PC-9 (cell line): Measurements from ENCODE around the gene TMEM25.

Source experiments
- CTCF ChIP-seq: fragments of 200-600 bp; sonication (generic); conservative IDR thresholded peaks from 2 replicates; pipeline ENCODE4 v1.6.1; 2017; ENCODE audit warnings: mixed run types, antibody characterized with exemption, mild to moderate bottlenecking, moderate library complexity
- EZH2 ChIP-seq: fragments of 200-600 bp; sonication (generic); IDR thresholded peaks from 2 replicates; pipeline ENCODE4 v1.8.0; 2017; ENCODE audit warnings: antibody characterized with exemption, low read depth

GRCh38 chr11:118535261-118535660, 4.3 kb downstream of the TMEM25 start:
- TF ChIP-seq CTCF, result no peak
- TF ChIP-seq EZH2, result no peak
